ENCODE measurements around the gene TMOD2.

DNA sequence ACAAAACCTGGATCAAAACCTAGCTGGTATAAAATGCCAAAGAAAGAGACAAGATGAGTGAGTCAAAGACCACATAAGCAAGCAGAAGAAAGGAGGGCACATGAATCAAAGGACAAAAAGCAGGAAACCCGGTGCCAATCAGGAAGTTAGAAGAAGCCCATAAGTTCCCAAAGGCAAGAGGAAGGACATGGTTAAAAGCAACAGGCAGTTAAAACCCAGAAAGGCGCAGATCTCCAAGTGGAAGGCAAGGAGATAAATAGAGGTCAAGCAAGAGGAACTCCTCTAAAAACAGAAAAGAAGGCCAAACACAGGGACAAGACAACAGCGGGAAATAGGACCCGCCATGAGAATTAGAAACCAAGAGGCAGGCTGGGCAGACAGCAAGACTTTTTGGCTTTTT lies 4.4 kb downstream of the TMOD2 start:
- TF ChIP-seq, protein P1, sequence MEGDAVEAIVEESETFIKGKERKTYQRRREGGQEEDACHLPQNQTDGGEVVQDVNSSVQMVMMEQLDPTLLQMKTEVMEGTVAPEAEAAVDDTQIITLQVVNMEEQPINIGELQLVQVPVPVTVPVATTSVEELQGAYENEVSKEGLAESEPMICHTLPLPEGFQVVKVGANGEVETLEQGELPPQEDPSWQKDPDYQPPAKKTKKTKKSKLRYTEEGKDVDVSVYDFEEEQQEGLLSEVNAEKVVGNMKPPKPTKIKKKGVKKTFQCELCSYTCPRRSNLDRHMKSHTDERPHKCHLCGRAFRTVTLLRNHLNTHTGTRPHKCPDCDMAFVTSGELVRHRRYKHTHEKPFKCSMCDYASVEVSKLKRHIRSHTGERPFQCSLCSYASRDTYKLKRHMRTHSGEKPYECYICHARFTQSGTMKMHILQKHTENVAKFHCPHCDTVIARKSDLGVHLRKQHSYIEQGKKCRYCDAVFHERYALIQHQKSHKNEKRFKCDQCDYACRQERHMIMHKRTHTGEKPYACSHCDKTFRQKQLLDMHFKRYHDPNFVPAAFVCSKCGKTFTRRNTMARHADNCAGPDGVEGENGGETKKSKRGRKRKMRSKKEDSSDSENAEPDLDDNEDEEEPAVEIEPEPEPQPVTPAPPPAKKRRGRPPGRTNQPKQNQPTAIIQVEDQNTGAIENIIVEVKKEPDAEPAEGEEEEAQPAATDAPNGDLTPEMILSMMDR (IDR thresholded peaks at IDR 0.05), result no peak
- TF ChIP-seq POLR2A (IDR thresholded peaks at IDR 0.05), result no peak
